NCI-H345 treated with DMSO at 0.1 percent for 48 hours (cell line): ENCODE data around the gene PAPPA.

ENCODE experiments used
- DNase-seq: peaks from one replicate; lab custom pipeline; 2025; ENCODE audit not compliant: unreplicated experiment; lab: John Stamatoyannopoulos, UW

PAPPA gene

DNA sequence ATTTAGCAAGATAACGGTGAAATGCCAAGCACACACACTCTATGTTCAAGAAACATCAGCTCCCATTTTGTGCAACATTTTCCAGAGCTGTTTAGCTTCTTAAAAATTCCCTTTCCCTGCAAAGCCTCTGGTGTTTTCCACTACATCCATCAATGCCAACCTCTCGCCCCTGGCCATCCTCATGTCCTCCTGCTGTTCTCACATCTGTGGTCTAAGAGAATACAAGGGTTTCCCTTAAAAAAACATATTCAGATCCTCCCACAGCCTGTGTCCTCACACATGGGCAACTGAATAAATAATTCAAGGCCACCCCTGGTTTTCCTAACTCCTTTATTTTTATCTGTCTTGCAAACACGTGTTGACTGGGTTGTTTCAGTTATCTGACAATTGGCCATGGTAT is 70.3 kb downstream of the PAPPA start:
- no peak for DNase-seq

GRCh38 chr9:116230051-116230632 is 76.6 kb downstream of the PAPPA start:
- DNase-seq: no peak

GRCh38 chr9:116232424-116233159 is 79.0 kb downstream of the PAPPA start:
- DNase-seq: no peak

GRCh38 chr9:116233160-116233530 is 79.6 kb downstream of the PAPPA start:
- DNase-seq: no peak

DNA sequence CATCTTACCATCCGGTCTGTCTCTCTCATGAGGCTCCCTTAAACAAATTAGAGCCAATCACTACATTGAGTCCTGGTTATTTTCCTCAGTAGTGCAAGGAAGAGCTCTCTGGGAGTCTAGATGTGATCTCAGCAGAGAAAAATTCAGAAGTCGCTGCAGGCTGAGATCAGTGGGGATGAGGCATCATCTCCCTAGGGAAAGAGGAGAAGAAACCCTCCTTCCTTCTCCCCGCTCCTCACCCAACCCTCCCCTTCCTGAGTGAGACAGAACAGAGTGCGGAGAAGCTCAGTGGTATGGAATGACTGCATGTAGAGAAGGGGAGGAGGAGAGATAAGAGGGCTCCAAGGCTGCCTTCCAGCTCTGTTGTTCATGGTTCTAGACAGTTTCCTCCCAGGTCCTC is 80.5 kb downstream of the PAPPA start:
- no peak for DNase-seq

- no peak for DNase-seq
These were observed 83.4 kb downstream of the PAPPA start for GRCh38 chr9:116236979-116237378.

DNA sequence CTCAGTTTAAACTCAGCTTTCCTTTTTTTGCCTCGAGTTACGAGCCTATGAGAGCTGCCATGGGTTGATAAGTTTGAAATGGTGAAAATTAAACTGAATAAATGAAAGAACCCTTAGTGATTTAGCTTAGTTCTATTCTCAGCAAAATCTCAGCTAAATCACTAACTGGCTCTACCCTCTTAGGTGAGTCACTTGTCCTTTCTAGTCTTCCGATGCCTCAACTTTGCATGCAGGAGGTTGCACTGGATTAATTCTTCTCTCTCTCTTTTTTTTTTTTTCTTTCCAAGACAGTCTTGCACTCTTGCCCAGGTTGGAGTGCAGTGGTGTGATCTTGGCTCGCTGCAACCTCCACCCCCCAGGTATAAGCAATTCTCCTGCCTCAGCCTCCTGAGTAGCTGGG is 83.9 kb downstream of the PAPPA start:
- no peak for DNase-seq

GRCh38 chr9:116238225-116238624 is 84.6 kb downstream of the PAPPA start:
- no peak for DNase-seq

DNA sequence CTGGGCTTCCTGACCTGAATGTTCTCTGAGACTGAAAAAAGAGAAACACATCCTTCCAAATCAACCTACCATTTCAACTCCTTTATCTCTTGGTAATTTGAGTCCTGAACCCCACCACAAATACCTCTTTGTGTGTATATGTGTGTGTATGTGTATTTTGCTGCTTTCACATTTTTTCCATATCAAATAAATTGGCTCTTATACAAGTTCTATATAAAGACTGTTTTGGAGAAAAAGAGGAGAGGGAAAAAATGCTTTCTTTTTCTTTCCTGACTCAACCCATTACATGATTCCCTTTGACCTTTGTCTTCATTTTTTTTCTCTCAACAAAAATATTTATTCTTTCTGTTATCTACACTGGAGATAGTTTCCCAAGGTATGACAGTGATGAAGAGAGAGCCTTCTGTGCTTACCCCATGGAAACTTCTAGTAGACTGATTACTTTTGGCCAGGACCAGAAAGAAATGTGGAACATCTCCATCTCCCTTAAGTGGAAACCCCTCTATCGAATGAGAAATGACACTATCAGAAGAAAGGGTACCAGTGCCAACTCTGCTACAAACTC is 85.3 kb downstream of the PAPPA start:
- DNase-seq: no peak

- no peak for DNase-seq
These were observed 90.1 kb downstream of the PAPPA start for GRCh38 chr9:116243708-116244107.

- DNase-seq: no peak
These were observed 93.7 kb downstream of the PAPPA start for GRCh38 chr9:116247284-116247683.

DNA sequence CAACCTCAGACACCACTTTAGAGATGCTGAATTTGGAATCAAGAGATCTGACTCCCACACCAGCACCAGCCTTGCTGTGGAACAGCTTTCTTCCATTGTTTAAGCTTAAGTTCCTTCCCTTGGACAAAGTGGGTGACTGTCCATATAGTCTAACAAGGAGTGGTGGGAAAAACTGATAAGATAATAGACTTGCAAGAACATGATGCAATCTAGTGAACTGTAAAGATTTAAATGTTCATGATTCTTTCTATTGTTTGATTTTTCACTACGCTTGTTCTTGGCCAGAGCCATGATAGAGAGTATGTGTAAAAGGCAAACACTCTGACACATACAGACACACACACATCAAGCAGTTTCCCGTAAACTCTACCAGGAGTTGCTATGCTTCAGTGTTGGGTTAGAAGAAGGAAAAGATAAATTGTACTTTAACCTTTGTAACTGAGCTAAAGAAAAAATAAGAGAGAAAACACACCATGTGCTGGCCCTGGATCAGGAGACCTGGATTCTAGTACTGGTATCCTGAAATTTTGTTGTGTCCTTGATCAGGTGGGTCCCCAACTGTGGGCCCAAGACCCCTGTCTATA is 94.3 kb downstream of the PAPPA start:
- DNase-seq: no peak

GRCh38 chr9:116250891-116251290 is 97.3 kb downstream of the PAPPA start:
- no peak for DNase-seq

DNA sequence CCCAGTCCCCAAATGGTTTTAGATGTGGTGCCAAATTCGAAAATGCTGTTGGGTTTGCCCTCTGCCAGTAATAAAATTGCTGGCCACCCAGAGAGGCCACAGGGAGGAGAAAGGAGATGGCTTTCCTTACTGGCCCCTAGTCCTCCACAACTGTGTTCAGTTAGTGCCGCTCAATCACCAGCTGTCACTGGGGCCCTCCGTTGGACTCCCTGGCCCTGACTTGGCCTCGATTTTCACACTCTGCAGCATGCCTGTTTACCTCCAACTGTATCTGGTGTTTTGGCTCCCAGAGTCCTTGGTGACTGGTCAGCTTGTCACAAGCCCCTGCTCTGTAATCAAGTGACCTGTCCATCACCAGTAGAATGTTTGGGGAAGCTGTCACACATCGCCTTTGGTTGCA is 97.8 kb downstream of the PAPPA start:
- DNase-seq: no peak

- no peak for DNase-seq
These were observed 106.9 kb downstream of the PAPPA start for GRCh38 chr9:116260531-116260930.

DNA sequence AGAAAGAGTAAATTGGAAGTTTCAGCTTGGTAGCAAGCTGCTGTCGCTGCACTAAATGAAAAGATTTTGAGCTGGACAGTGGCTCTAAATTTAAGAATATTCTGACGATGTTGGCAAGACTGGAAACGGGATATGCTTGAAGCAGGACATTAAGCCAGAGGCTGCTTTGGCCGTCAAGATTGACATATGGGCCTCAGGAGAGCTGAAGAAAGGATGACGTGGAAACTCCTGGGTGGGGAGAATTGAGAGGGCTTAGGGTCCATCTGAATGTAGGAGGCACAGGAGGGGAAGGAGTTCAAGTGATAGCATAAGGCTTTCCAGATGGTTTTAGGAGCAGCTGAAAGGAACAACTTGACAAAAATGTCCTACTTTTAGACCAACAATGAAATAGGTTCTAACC is 108.9 kb downstream of the PAPPA start:
- DNase-seq: no peak

GRCh38 chr9:116264361-116264760 is 110.8 kb downstream of the PAPPA start:
- no peak for DNase-seq

DNA sequence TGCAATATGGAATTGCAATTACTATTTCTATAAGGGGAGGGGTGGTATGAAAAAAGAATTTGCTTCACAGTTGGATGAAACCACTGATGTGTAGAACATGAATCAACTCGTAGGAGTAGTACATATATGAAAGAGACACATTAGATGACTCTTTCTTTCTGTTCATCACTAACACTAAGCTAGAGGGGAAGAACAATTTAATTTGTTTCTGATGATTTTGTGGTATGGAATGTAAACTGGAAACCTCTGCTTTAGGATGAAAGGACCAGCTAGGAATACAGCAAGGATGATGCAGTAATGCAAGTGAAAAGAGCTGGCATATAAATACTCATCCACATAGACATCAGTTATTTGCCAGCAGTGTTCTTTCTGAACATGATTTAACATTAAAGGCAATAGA is 113.4 kb downstream of the PAPPA start:
- no peak for DNase-seq

GRCh38 chr9:116269250-116269649 is 115.7 kb downstream of the PAPPA start:
- DNase-seq: no peak

DNA sequence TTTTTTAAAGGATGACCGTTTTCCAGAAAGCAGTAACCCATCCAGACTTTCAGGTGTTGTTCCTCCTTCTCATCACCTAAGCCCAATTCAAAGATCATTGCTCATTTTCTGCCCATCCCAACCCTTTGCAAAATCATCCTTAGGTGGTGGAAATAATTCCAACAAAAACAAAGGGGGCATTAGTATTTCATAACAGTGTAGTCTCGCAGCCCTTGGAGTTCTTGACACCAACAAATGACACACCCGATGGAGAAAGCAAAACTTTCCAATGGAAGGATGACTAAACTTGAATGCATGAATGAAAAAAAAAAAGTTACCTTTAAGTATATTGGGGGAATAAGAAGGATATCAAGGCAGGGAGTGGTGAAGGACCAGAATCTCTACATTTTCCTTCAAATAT is 117.0 kb downstream of the PAPPA start:
- no peak for DNase-seq

DNA sequence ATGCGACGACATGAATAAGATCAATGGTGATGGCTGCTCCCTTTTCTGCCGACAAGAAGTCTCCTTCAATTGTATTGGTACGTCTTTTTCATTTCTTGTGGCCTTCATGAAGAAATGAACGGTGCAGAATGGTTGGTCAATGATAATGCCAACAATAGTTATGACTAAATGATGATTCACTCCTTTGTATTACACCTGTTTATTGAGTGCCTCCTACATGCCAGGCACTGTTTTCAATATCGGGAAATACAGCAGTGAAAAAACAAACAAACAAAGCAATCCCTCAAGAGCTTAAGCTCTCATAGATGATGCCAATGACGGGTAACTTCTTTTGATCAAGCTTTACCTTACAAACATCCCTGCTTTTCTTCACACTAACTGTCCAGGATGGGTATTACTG is 117.7 kb downstream of the PAPPA start:
- DNase-seq: no peak

DNA sequence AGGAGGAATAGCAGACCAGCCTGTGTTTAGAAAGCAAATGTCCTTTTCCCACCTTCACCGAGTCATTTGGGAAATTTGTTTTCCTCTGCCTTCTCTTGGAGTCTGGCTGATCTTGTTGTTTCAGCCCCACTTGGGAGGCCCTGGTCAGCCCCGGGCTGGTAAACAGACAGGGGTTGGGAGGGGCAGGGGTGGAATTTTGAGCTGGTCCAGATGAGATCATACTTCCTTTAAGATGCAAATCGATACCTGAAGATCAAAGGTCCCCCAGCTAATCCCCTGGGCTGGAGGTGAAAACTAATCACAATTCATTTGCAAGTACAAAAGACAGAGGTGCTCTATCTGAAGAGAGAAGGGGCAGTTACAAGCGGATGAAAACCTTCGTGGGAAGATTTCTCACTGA is 118.4 kb downstream of the PAPPA start:
- no peak for DNase-seq
